Activated effector memory CD4-positive, alpha-beta T cell treated with anti-CD3 and anti-CD28 coated beads, Interleukin-2, amount 50 U/mL, for 16 hours (primary cell): ENCODE results near the gene DYRK3.
"Not testable (repeated sequence)": the region's sequence is repeated elsewhere in the genome, so short reads cannot be mapped to it uniquely, and the experiment has no call there.

Experiments
- DNase-seq: peaks from one replicate; pipeline ENCODE4 v3.0.0-alpha.2; 2020

Gene DYRK3

DNA sequence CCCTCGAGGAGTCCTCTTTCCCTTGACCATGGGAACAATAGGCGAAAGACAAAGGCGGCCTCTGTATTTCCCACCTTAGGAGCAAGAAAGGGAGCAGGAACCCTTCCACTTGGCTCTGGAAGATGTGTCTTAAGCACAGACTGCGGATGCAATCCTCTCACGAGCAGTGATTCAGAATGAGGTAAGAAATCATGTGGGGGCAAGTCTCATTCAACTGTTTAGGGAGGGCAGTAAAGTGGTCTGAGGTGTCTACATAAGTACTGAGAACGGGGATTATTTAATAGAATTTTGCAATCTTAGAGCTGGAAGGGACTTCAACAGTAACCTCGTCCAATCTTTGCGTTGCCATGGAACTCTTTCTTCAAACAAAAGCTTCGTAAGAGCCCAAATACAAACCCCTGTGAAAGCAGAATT lies 1.6 kb upstream of the DYRK3 start:
- no peak for DNase-seq

DNA sequence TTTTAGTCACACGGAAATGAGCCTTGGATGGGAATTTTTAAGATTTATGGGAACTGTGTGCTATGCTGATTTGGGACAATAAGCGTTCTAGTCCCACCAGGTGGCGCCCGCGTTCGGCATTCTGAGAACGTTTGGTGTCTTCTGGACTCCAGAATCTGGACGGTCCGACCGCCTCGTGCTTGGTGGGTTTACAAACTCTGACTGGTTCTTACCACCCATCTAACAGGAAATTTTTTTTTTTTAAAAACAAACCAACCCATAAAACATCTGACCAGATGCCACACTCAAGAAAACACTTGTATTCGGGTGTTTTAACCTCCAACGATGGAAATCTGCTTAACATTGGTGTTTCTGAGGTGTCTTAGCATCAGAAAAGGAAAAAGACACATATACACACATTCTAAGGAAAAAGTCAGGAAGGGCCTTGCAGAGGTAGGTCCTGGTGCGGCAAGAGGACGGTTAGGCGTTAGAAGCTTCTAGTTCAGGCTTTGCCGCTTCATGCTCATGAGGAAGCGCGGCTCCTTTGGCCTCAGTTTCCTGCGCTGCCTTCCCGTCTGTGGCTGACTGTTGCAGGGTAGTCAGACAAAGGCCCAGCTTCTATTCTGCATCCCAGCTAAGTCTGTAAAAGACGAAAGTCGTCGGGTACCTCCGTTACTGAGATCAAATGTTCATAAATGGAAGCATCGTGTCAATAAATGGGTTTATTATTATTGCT lies 814 bp upstream of the DYRK3 start:
- DNase-seq, result peak; percentile 93

DNA sequence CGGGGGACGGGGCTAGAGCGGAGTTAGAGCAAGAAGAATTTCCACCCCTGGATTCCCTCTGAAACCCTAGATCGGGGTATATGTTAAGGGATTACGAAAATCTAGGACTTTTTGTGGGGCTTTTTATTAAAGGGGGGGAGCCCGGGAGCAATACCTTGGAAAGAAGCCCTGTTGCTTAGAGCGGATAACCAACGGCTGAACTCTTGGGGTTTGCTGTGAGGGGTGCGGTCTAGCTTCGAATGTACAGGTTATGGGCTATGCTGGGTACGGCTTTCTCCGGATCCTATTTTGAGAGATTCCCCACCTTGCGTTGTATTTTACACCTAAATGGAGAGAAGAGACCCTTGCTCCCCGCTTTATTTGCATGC lies 626 bp downstream of the DYRK3 start:
- no peak for DNase-seq

DNA sequence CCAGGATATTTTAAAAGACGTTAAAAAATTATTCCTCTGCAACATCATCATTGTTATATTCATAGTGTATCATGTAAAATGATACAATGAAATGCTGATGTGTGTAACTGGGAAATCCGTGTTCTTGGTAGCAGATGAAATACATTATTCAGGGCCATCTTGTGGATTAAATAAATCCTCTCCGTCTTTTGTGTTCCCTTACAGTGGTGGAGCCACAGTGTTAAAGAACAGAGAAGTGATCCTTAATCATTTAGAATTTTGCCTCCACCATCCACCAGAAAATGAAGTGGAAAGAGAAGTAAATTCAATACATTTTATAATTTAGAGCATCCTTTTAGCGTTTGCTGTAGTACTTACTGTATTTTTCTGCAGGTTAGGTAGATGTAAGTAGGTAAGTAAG lies 1.3 kb downstream of the DYRK3 start:
- no peak for DNase-seq

DNA sequence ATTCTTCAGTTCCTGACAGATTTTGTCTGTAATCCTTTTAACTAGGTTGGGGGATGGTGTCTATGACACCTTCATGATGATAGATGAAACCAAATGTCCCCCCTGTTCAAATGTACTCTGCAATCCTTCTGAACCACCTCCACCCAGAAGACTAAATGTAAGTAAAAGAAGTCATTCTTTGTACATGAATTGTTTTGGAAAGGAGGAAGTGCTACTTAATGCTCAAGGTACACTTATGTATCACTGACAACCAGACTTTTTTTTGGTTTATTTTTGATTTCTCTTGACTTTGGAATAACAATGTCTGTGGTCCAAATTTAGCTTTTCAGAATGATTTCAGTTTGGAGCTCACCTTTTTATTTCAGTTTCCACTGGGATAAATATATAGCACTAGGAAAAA lies 2.3 kb downstream of the DYRK3 start:
- no peak for DNase-seq

DNA sequence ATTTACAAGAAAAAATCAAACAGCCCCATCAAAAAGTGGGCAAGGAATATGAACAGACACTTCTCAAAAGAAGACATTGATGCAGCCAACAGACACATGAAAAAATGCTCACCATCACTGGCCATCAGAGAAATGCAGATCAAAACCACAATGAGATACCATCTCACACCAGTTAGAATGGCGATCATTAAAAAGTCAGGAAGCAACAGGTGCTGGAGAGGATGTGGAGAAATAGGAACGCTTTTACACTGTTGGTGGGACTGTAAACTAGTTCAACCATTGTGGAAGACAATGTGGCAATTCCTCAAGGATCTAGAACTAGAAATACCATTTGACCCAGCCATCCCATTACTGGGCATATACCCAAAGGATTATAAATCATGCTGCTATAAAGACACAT lies 6.7 kb downstream of the DYRK3 start:
- DNase-seq, result not testable (repeated sequence)

DNA sequence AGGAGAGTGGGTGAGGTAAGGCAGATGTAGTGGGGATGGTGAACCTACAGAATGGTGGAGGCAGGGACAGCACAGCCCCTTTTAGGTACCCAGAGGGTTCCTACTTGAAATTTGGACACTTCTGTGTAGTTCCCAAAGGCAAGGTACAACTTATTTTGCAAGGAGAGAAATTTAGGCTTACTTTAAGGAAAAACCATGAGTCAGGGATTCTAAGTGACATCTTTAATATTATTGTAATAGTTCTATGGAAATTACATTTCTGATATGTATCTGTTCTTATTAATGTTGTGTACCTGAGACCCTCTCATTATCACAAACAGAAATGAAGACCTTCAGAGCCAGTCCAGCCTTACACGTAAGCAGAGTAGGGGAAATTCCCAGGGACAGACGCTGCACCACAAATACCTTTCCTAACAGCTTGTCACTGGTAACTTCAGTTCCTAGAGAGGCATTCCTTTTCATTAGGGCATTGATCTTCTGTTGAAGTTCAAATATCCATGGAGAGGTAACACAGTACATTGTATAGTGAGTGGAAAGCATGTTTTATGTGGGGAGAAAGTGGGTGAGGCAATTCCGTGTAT lies 7.9 kb downstream of the DYRK3 start:
- DNase-seq, result no peak

DNA sequence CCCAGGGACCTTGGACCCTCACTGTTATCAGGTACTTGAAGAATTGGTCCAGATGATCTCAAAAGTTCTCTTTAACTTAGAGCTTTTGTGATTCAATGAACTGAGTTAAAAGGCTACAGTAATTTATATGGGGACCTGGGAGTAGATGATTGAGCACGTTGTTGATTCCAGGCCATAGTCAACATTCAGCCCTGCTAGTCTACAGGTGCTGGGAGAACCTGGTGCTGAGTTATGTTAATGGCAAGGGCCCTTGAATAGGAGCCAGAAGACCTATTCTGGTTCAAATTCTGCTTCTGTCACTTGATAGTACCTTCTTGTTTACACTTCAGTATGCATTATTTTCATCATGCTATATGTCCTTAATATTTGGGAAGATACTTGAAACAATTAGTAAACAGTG lies 11.2 kb downstream of the DYRK3 start:
- no peak for DNase-seq

DNA sequence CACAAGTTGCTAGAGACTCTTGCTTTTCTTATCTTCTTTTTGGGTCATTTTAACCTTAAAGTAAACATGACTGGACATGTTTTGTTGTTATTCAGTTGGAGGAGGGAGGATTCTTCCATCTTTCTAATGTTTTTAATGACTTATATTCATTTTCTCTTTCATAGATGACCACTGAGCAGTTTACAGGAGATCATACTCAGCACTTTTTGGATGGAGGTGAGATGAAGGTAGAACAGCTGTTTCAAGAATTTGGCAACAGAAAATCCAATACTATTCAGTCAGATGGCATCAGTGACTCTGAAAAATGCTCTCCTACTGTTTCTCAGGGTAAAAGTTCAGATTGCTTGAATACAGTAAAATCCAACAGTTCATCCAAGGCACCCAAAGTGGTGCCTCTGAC lies 11.9 kb downstream of the DYRK3 start:
- no peak for DNase-seq

DNA sequence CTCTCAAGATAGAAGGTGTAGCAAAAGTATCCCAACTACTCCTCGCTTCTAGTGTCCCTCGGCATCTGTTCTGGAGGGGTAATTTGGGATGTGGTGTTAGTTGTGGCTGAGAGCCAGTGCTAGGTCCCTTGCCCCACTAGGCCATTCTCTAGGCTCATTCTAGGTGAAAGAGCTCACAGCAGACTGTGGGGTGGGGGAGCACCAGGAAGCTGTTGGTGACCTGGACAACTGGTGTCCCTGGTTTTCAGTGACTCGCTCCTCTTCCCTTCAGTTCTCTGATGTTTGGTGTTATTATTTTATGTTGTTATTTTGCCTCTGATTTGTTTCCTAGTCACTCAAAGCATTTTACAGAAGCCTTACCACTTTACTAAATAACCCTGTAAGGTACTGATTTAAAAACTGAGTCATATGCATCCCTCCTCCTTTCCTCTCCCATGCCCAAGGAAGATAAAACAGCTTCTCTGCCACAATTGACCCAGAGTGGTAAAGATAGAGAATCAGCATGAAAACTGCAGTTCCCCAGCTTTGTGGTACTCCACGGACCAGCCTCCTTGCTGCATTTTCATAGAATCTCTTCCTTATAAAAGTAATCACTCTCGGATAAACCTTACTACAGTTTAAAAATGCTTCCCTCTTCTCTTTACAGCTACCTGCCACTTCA lies 14.1 kb downstream of the DYRK3 start:
- no peak for DNase-seq

DNA sequence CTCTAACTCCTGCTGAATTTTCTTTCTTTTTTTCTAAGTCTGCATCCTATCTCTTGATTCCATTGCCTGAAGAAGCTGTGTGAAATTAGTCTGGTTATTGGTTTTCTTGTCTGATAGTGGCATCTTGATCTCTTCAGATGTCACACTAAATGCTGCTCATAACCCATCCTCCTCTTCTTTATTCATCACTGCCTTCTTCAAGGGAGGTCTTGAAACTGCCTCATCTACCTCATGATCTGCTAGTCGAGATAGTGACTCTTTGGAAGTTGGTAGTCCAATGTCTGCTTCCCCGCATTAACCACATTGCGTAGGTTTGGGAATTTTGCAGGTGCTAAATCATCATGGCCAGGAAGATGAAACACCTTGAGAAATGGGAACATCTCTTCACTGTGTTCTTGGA lies 15.7 kb downstream of the DYRK3 start:
- DNase-seq, result no peak

DNA sequence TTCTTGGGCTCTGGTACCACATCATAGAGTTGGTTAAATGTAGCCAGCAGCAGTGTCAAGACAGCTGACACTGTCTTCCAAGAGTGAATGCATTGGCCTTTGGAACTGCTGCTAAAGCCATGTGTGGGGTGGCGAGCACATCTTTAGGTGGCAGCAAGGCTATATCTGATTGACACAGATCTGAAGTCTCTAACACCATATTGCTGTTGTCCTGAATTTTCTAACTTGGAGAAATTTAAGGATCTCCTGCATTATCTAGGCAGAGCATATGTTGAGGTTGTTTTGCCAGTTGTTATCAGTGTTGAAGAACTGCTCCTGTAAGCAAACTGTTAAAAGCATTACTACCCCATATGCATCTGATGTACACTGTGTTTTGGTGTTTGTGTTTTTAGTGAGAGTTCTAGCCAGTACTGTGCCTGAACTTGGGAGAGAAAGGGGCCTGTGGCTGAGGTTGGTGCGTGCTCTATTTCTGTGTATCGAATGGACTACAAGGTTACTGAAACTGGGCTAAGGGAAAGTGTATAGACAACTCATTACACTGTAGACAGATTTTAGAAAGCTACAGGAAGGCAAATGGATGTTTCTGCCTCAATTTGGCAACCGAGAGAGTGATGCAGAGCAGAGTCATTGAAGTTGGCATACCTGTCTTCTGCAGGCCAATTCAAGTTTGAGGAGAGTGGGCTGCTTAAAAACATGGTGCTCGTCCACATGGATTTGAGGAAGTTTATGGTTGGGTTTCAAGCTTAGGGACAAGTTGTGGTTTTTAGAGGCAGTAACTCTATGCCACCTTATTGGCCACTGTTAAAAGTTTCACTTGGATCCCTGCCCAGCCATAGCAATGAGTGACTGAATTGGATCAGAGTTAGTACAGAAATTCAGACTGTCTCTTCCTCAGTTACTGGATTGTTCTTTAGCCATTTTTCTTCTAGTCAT lies 16.9 kb downstream of the DYRK3 start:
- no peak for DNase-seq

DNA sequence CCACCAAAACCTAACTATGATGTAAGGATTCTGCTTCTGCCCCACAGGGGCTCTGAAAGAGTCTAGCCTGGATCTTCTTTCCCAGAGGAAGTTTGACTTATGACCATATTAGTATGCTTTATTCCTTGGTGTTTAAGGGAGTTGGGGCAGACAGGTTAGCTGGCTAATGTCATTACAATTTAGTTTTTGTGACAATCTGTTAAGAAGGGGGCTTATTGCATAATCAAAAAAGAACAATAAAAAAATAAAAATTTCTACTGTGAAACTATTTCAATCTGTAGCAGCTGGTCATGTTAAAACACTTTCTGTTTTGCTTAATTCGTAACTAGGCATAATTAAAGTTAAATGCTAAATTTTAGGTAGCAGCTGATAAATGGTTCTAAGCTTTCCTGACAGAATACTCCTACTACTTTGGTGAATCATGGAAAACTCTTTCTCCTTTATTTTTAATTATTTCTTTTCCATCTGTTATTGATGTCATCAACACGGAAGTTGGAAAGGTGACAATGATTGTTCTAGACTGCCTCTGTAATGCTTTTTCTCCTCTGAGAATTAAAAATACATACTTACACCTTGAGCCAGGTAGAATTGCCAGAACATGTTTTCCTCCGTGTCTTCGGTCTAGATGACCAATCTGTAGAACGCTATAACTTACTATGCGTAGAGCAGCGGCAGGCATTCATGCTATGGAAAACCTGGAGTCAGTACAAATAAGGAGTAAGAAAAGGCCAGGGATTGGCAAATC lies 18.6 kb downstream of the DYRK3 start:
- DNase-seq, result no peak

DNA sequence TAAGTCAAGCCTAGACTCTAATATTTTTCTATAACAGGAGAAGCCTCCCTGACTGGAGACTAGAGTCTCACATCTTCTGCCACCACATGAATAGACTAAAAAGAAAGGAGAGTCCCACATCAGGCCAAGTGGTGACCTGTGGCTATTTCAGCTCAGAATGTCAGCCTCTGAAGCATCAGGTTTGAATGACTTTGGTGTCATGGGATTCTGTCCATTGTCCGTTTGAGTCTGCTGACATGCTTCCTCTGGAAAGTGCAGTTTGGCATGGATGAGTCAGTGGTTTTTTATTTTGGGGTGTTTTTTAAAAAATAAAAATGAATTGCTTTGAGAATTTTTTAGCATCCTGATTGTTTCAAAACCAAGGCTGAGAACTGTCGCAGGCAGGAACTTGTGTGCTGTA lies 19.5 kb downstream of the DYRK3 start:
- no peak for DNase-seq

DNA sequence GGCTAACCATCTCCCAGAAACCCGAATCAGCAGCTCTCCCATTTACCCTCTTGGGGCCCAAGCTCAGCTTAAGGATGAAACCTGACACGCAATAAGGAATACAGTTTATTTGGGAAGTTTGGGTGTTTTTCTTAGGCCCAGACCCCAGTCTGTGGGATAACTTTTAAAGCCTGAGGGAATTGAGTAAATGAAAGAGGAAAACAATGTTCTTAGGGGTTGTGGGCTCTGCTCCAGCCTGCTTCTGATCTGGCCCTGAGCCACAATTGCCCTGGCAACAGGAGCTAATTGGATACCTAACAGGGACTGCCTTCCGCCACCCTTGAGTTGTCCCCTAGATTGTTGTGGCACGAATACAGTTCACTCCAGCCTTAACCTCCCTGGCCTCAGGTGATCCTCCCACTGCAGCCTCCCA lies 20.1 kb downstream of the DYRK3 start:
- no peak for DNase-seq

DNA sequence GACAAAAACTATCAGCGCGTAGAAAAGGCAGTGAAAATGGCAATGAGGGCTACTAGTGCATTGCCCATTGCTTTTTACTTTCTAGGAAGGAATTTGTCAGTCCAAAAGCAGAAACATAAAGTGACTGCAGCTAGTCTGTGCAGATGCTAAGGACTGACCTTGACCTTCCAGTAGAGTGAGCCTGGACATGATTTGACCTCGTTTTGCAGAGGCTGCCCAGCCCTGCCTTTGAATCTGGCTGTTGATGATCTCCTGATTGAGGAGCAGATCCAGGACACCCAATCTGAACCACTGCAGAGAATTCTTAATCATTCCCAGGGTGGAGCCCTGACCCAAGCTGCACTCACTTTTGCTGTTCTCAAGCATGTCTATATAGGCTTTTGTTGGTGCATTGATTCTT lies 21.6 kb downstream of the DYRK3 start:
- no peak for DNase-seq

DNA sequence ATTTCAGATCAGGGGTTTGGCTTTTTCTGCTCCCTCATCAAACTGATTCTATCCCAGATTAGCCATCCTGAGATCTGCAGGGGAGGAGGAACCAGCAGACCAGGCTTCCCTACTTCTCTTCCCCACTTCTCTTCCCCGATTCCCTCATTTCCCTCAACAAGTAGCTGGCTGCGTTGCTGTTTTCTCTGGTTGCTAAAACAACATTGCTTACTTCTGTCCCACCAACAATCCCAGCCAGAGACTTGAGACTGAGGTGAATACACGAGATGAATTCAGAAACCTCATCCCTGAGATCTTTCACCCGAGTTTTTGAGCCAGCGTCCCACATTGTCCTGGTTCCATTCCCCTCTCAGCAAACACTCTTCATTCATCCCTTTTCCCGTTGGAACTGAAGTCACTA lies 22.4 kb downstream of the DYRK3 start:
- DNase-seq, result no peak

DNA sequence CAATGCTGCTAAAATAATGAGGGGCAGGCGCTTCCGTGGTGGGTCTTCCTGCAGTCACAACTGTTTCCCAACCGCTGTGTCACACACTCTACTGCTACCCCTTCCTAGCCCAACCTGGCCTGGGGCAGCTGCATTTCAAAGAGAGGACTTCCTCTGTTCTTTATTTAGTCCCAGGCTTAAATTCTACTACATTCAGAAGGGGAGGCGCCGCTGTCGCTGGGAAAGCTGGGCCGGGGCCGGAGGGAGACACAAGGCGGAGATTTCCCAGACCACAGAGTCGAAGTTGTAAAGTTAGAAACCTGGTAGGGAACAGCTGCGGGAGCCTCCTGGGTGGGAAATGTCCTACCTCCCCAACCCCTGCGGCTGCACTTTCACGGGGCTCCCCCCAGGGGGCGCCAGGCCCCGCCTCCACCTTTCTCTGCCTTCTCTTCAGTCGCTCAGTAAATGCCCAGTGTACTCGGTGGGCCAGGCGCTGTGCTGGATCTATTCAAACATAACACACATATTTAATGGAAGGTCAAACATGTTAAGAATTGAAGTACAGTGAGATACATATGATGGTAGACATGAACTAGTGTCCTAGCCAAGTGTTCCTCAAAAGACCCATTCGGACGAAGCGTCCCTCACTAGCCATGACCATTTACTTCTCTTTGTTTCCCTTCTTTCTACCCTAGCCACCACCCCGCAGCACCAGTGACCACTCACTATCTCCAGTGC lies 23.1 kb downstream of the DYRK3 start:
- DNase-seq, result peak; percentile 83

DNA sequence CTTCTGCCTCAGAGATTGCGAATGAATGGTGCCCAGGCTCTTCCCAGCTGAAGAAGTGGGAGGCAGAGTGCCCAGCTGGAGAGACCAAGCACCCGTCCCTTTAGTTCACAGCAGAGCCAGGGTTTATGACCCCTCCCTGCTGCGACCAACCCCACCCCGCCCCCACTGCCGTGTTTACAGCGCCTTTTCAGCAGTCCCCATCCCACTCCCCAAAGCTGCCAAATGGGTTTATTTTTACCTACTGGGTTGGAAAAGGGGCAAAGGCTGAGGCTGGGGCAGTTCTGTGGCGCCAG lies 23.6 kb downstream of the DYRK3 start:
- DNase-seq, result no peak

DNA sequence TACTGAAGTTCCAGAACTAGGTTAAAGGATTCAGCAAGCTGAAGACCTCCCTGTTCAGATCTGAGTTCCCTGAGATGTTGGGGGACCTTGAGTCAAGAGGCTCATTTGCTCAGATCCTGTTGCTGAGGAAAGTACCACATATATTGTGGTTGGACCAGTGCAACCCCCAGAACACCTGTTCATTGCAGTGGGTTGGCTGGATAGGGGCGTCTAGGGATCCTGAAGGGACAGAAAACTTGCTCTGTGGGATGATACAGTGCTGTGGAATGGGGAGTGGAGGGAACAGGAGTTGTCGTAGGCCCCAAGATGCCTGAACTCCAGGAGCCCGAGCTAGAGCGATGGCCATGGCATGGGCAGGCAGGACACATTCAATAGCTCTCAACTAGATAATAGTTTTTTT lies 24.8 kb downstream of the DYRK3 start:
- DNase-seq, result no peak

DNA sequence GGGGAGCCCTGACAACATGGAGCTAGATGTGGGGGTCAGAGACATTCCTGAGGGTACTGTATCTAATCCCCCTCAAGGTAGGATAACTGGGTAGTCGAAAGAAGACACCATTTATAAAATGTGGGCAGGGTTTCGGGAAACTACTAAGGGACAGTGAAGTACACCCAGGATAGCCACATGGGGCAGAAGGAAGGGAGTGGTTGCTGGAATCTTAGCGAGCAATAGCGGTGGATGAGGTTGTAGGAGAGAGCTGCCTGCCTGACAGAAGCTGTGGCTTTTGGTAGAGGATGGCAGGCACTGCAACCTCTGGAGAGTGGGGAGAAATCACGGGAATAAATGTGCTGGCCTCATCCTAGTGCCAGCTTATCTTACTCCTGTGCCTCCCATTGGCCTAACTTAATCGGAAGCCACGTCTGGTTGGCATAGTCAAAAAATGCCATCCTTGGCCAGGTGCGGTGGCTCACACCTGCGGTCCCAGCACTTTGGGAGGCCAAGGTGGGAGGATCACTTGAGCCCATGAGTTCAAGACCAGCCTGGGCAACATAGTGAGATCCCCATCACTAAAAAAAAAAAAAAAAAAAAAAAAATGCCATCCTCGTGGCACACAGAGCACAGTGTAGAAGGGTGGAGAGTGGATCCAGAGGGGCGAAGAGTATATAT lies 26.0 kb downstream of the DYRK3 start:
- DNase-seq, result no peak
